OCI-LY3 (cell line): ENCODE data around the gene BPIFB6.

Experiments
- CTCF ChIP-seq: fragments of 200-600, 300-600 bp; sonication (generic); IDR thresholded peaks from 2 replicates; pipeline ENCODE4 v1.5.1; 2014; ENCODE audit warnings: antibody characterized with exemption, low read length, low read depth
- EZH2phosphoT487 ChIP-seq: fragments of 200-600 bp; shearing (Covaris generic); IDR thresholded peaks from 2 replicates; pipeline ENCODE4 v1.6.1; 2018; ENCODE audit warnings: antibody characterized with exemption, mixed run types, low read depth

DNA sequence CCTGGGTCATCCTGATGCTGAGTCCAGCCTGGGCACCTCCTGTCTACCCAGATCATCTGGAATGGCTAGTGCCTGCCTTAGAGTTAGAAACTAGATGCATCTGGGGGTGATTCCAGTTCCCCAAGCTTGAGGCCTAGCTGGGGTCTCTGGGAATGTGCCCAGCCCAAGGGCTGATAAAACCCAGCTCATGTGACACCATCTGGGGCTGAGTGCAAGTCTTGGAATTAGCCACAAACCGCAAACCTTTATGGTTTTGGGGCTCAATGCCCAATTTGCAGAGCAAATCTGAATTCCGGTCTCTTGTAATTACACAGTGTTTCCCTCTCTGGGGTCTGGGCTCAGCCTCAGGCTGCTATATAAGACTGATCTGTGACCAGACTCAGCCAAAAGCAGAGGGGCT, 47.8 kb downstream of the BPIFB6 start, which contains the start of gene BPIFB4:
- TF ChIP-seq CTCF: no peak
- TF ChIP-seq EZH2phosphoT487: no peak
